GM12878 (cell line): ENCODE measurements around the gene PATJ. TPM values are rescaled to one million over a fixed set of nuclear protein-coding genes. Genes with fewer than 3 reads are reported as not detected.

Experiments used
- ATAC-seq: fragments of 200-7000 bp; cut with Tn5 transposase; 3 replicates; pipeline ENCODE4 v1.9.1; 2020; ENCODE audit warnings: mild to moderate bottlenecking, moderate library complexity
- BruUV-seq: library from RNA; stranded (reverse); fragments of 400-500 nt; replicated peaks from 2 replicates; lab custom pipeline; 2021; lab: Mats Ljungman, UMichigan
- CTCF ChIA-PET: fragments of 300-600 bp; sonication (Branson Sonifier 250); formaldehyde crosslinking; extraction: SDS; loops from one replicate; lab custom pipeline; 2021; ENCODE audit warnings: inconsistent platforms; lab: Yijun Ruan, JAX
- POLR2A ChIA-PET: fragments of 350-600 bp; formaldehyde crosslinking; extraction: SDS; loops from one replicate; lab custom pipeline; 2021; ENCODE audit warnings: inconsistent platforms; lab: Charles Lee
- RAD21 ChIA-PET: fragments of 300-600 bp; sonication (Branson Sonifier 250); formaldehyde crosslinking; loops from one replicate; lab custom pipeline; 2023; ENCODE audit warnings: antibody characterized with exemption; ENCODE audit not compliant: unreplicated experiment; lab: Charles Lee
- SMC1A ChIA-PET: fragments of 300-600 bp; sonication (Branson Sonifier 250); formaldehyde crosslinking; loops from one replicate; lab custom pipeline; 2023; ENCODE audit not compliant: unreplicated experiment, uncharacterized antibody; lab: Charles Lee
- DNase-seq: peaks from one replicate; pipeline ENCODE4 v3.0.0-alpha.2; 2011; ENCODE audit warnings: low read depth, low spot score
- FAIRE-seq: peaks from 3 replicates; lab custom pipeline; 2011; peaks lifted over from hg19 to GRCh38; lab: Jason Lieb, UNC
- H2AFZ ChIP-seq: 2 replicates; pipeline ENCODE4 v1.6.0; 2011; ENCODE audit warnings: low read depth, low read length, control low read depth; ENCODE audit not compliant: control insufficient read depth
- H3K27ac ChIP-seq: 2 replicates; pipeline ENCODE4 v1.5.1; 2011; ENCODE audit warnings: control low read depth; ENCODE audit not compliant: control insufficient read depth, insufficient read depth
- H3K27me3 ChIP-seq, 2 experiments: replicated peaks in 1 of 2; 2 replicates each; pipeline versions ENCODE4 v1.6.0 to v1.6.1; 2011; ENCODE audit warnings: low read length in 1 of 2; ENCODE audit not compliant: control insufficient read depth in 2 of 2, insufficient read depth in 2 of 2
- H3K36me3 ChIP-seq, 2 experiments: 2 replicates each; pipeline ENCODE4 v1.5.1; 2011; ENCODE audit warnings: low read length in 1 of 2; ENCODE audit not compliant: control insufficient read depth in 2 of 2, insufficient read depth in 2 of 2
- H3K4me1 ChIP-seq: 2 replicates; pipeline ENCODE4 v1.6.1; 2011; ENCODE audit warnings: mild to moderate bottlenecking, low read length, moderate library complexity, mixed read lengths; ENCODE audit not compliant: control insufficient read depth, insufficient read depth
- H3K4me2 ChIP-seq: 2 replicates; pipeline ENCODE4 v1.6.0; 2011; ENCODE audit warnings: control low read depth; ENCODE audit not compliant: control insufficient read depth, insufficient read depth
- H3K4me3 ChIP-seq: fragments of 200-600 bp; sonication (generic); 2 replicates; pipeline ENCODE4 v1.5.1; 2016
- H3K79me2 ChIP-seq: 2 replicates; pipeline ENCODE4 v1.6.0; 2011; ENCODE audit warnings: low read length; ENCODE audit not compliant: control insufficient read depth, insufficient read depth
- H3K9ac ChIP-seq: 2 replicates; pipeline ENCODE4 v1.8.0; 2011; ENCODE audit warnings: low read length, control low read depth, mixed read lengths; ENCODE audit not compliant: control insufficient read depth, insufficient read depth
- H3K9me3 ChIP-seq: replicated peaks from 3 replicates; pipeline ENCODE4 v1.5.1; 2011; ENCODE audit warnings: mild to moderate bottlenecking, low read length; ENCODE audit not compliant: control insufficient read depth, insufficient read depth
- H4K20me1 ChIP-seq: 2 replicates; pipeline ENCODE4 v1.6.0; 2011; ENCODE audit not compliant: control insufficient read depth, insufficient read depth
- E2F4 ChIP-seq: IDR thresholded peaks from 2 replicates; pipeline ENCODE4 v1.6.1; 2012; ENCODE audit warnings: low read depth, low read length, improper control_type of control experiment
- EGR1 ChIP-seq, 2 experiments: IDR thresholded peaks; 1 replicate in 1 of 2; 2 replicates in 1 of 2; pipeline ENCODE4 v1.6.1; 2011 to 2012; ENCODE audit warnings: low read depth in 2 of 2, low read length in 2 of 2, borderline replicate concordance in 1 of 2, mild to moderate bottlenecking in 1 of 2, moderate library complexity in 1 of 2
- ETV6 ChIP-seq, 2 experiments: fragments of 450-650 bp in 1 of 2; IDR thresholded peaks in 1 of 2; conservative IDR thresholded peaks in 1 of 2; 2 replicates each; pipeline ENCODE4 v1.6.1; 2014; ENCODE audit warnings: antibody characterized with exemption in 1 of 2, borderline replicate concordance in 1 of 2, low read depth in 1 of 2, mild to moderate bottlenecking in 1 of 2, moderate library complexity in 1 of 2
- GATAD2B ChIP-seq: fragments of 450-650 bp; conservative IDR thresholded peaks from 2 replicates; pipeline ENCODE4 v1.6.1; 2017; ENCODE audit warnings: low read depth, mild to moderate bottlenecking, moderate library complexity
- JUNB ChIP-seq: IDR thresholded peaks from 2 replicates; pipeline ENCODE4 v1.6.1; 2016; ENCODE audit warnings: antibody characterized with exemption, mild to moderate bottlenecking
- RBBP5 ChIP-seq: fragments of 200-600 bp; sonication (generic); conservative IDR thresholded peaks from 2 replicates; pipeline ENCODE4 v1.6.1; 2016
- SUPT20H ChIP-seq: IDR thresholded peaks from 2 replicates; pipeline ENCODE4 v1.6.1; 2011; ENCODE audit warnings: low read depth, mild to moderate bottlenecking, low read length, moderate library complexity, borderline replicate concordance; ENCODE audit not compliant: control insufficient read depth
- WGBS: methylation state at CpG from one replicate; pipeline ENCODE4 v1.1.6; 2016; ENCODE audit warnings: low lambda C conversion rate; ENCODE audit not compliant: insufficient replicate concordance, insufficient coverage; ENCODE audit errors: missing lambda C conversion rate; 5-methylcytosine and 5-hydroxymethylcytosine counted together
- in situ Hi-C: fragments of 300-500 bp; cut with MboI; formaldehyde crosslinking; loops from 9 replicates; pipeline ENCODE4 v1.14.3; 2018; ENCODE audit warnings: mixed read lengths
- intact Hi-C: fragments of 100-400 bp; cut with micrococcal nuclease; formaldehyde crosslinking; loops from one replicate; pipeline ENCODE4 v1.14.2; 2022; ENCODE audit not compliant: unreplicated experiment
- polyA plus RNA-seq, 11 experiments: library from polyadenylated mRNA; depleted of rRNA in 4 of 11; unstranded in 6 of 11; stranded (reverse) in 5 of 11; fragments of >200 nt; fragmentation: Nextera tagmentation in 4 of 11; fragmentation: Illumina TruSeq in 1 of 11; extraction: Ambion mirVana in 4 of 11; extraction: Trizol in 1 of 11; gene quantifications; 1 replicate in 1 of 11; 2 replicates in 10 of 11; pipeline versions ENCODE4 v1.2.1 to v1.2.3, GENCODE V29; 2011 to 2016; ENCODE audit warnings: inconsistent platforms in 2 of 11, missing spikeins in 2 of 11, low read depth in 1 of 11
- total RNA-seq, 4 experiments: library from RNA; depleted of rRNA in 3 of 4; stranded (reverse); fragments of >200 nt in 3 of 4; fragmentation: Illumina TruSeq in 1 of 4; extraction: Trizol in 1 of 4; gene quantifications; 2 replicates each; pipeline versions ENCODE4 v1.2.1 to v1.2.3, GENCODE V29; 2013 to 2021
- TF ChIP-seq, protein P1 (sequence below): fragments of 450-650 bp; IDR thresholded peaks from 2 replicates; pipeline ENCODE4 v1.6.1; 2017; ENCODE audit warnings: borderline replicate concordance

The PATJ gene
- total and polyA plus RNA-seq, 10 of the 15 experiments (the other 5 are each of a cell fraction or from before 2014, with no cell fraction given) = 2.8 to 13.9 (median 6.9) TPM

GRCh38 chr1:62089570-62089969 is 347.3 kb downstream of the PATJ start:
- H2AFZ ChIP-seq = no peak overlapping the region
- intact Hi-C loops = no loop called here
- H3K4me3 ChIP-seq = no peak overlapping the region
- no peaks in the 10 kb centered on the region for H3K27me3 ChIP-seq
- ChIA-PET RAD21 (no interaction called here), POLR2A (no interaction called here), CTCF (interaction anchor here (7.8 kb wide), 1 partner anchor 41 kb away, joined by 95 read pairs; no protein-coding TSS in a partner anchor), SMC1A (no interaction called here)
- DNase-seq (no peak), FAIRE-seq (no peak), ATAC-seq (no peak)
- no peaks in the 10 kb centered on the region for H3K9me3 ChIP-seq
- no TSS peak for BruUV-seq
- H3K4me1 ChIP-seq = no peaks in the 10 kb centered on the region
- no peaks in the 10 kb centered on the region for H3K79me2 ChIP-seq
- TF ChIP-seq RBBP5 (no peak), ETV6 (conservative IDR thresholded peaks at IDR 0.05 in 1 of 2, IDR thresholded peaks at IDR 0.05 in 1 of 2; ENCODE audit: borderline replicate concordance in 1 of 2, low read depth in 1 of 2) (no peak), GATAD2B (no peak), JUNB (no peak), E2F4 (no peak), SUPT20H (no peak), EGR1 (IDR thresholded peaks at IDR 0.05; ENCODE audit: borderline replicate concordance in 1 of 2, low read depth in 2 of 2, low read length in 2 of 2) (no peak)
- TF ChIP-seq, protein P1, sequence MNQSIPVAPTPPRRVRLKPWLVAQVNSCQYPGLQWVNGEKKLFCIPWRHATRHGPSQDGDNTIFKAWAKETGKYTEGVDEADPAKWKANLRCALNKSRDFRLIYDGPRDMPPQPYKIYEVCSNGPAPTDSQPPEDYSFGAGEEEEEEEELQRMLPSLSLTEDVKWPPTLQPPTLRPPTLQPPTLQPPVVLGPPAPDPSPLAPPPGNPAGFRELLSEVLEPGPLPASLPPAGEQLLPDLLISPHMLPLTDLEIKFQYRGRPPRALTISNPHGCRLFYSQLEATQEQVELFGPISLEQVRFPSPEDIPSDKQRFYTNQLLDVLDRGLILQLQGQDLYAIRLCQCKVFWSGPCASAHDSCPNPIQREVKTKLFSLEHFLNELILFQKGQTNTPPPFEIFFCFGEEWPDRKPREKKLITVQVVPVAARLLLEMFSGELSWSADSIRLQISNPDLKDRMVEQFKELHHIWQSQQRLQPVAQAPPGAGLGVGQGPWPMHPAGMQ = no peak
- no peak overlapping the region for H3K27ac ChIP-seq
- no peaks in the 10 kb centered on the region for H4K20me1 ChIP-seq
- in situ Hi-C loops = no loop called here
- H3K9ac ChIP-seq = no peak overlapping the region
- WGBS = 70% methylated on average over 2 of the region's 2 CpGs
- H3K4me2 ChIP-seq = no peak overlapping the region
- no peaks in the 10 kb centered on the region for H3K36me3 ChIP-seq
